Effector memory CD4-positive, alpha-beta T cell (primary cell): ENCODE results near the gene CANT1.
A peak's percentile ranks its signal among the peaks of the same experiment; 100 is the strongest.

Source experiments
- DNase-seq, 3 donors: peaks; one replicate each; pipeline ENCODE4 v3.0.0-alpha.2; 2020
- H3K27ac ChIP-seq: 2 replicates; pipeline ENCODE4 v1.7.0; 2013; ENCODE audit warnings: mild to moderate bottlenecking, low read length, moderate library complexity; ENCODE audit not compliant: insufficient read depth, poor library complexity, severe bottlenecking
- H3K27me3 ChIP-seq: replicated peaks from 2 replicates; pipeline ENCODE4 v1.7.0; 2013; ENCODE audit warnings: mild to moderate bottlenecking, low read length; ENCODE audit not compliant: insufficient read depth, control insufficient read depth, poor library complexity, severe bottlenecking
- H3K36me3 ChIP-seq: 2 replicates; pipeline ENCODE4 v1.7.0; 2013; ENCODE audit warnings: mild to moderate bottlenecking, low read length, moderate library complexity; ENCODE audit not compliant: control insufficient read depth, insufficient read depth
- H3K4me1 ChIP-seq: 2 replicates; pipeline ENCODE4 v1.7.0; 2013; ENCODE audit warnings: low read length, mild to moderate bottlenecking; ENCODE audit not compliant: control insufficient read depth, insufficient read depth, poor library complexity, severe bottlenecking
- H3K4me3 ChIP-seq: 2 replicates; pipeline ENCODE4 v1.7.0; 2013; ENCODE audit warnings: low read length, low read depth, mild to moderate bottlenecking; ENCODE audit not compliant: insufficient read depth, poor library complexity, severe bottlenecking
- H3K9me3 ChIP-seq: 2 replicates; pipeline ENCODE4 v1.7.0; 2013; ENCODE audit warnings: mild to moderate bottlenecking, low read length, moderate library complexity; ENCODE audit not compliant: control insufficient read depth

CANT1 gene

DNA sequence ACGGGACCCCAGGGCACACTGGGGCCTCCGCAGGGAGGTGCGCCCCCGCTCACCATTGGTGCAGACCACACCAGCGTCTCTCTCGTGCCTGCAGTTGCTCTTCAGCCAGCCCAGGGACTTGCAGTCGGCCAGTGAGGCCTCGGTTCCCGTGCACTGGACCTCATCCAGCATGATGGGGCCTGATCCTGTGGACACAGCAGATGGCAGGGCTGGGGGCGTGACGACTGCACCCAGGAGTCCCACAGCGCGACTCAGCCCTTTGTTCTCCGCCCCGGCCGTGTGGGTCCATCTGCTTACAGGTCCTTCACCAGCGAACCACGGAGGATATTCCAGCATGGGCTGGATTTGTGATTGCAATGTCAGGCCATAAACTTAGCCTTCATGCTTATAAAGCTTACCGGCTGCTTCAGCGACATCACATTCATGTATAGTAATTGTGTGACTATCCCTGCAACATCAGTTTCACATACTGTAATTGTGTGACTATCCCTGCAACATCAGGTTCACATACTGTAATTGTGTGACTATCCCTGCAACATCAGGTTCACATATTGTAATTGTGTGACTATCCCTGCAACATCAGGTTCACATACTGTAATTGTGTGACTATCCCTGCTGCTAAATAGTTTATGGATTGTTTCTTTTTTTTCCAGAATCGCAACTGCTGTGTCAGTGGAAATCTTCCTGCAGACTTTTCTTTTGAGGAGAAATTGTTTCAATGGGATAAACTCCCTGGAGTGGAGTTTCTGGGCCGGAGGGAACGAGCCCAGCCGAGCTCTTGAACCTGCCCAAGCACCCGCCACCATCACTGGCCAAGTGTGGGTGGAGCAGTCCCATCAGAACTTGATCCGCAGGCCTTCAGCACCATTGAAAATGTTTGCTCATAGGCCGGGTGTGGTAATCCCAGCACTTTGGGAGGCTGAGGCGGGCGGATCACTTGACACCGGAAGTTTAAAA lies 34.7 kb downstream of the CANT1 start:
- Histone ChIP-seq H3K4me3 (no peak overlapping the region), H3K27ac (no peak overlapping the region), H3K27me3 (no peaks in the 10 kb centered on the region), H3K4me1 (peaks cover 3% of the 10 kb centered on the region), H3K9me3 (no peaks in the 10 kb centered on the region), H3K36me3 (no peaks in the 10 kb centered on the region)
- DNase-seq, result no peak

DNA sequence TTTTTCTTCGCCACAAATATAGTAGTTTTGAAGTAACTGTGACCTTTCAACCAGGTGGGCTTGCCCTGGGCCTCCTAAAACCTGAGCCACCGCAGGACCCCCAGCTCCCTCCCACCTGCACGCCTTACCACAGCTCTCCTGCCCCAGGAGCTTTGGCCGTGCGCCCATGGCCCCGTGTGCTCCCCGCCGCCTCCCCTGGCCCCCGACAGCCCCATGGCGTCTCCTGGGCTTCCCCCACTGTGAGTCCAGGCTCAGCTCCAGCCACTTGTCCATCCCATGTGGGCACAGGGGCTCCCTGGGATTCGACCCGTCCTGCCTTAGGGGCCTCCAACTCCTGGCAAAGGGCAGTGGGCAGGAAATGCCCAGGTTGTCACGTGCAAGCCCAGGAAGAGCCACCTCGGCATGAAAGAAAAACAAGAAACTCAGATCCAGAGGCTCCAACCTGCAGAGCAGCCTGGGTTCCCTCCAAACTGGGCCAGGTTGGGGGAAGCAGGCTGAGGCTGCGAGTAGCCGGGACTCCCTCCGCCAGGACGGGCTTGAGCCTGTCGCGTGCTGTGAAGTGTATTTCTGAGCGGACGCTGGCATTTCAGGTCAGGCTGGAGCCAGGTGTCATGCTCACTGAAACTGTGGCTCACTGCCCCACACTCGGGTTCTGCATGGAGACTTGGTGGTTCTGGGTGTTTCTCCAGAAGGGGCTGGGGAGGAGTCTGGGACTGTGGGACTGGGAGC lies 35.6 kb downstream of the CANT1 start:
- no peak for DNase-seq
- Histone ChIP-seq H3K27me3 (no peaks in the 10 kb centered on the region), H3K4me3 (no peak overlapping the region), H3K36me3 (no peaks in the 10 kb centered on the region), H3K4me1 (peaks cover 1% of the 10 kb centered on the region), H3K9me3 (no peaks in the 10 kb centered on the region), H3K27ac (no peak overlapping the region)

DNA sequence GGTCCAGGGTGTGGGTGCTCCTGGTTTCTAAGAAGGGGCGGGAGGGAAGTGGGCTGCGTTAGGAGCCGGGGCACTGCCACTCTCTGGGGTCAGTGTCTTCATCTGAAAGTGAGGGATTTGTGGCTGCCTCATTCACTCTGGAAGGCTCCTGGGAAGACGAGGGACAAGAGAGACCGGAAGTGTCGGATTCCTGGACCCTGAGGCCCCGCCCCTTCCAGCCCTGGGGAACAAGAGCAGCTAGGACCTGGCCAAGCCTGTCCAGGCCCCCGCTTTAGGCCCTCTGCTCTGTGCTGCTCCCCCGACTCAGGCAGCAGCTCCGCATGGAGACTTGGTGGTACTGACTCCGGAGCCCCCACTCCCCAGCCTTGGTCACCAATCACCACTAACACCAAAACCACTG lies 36.4 kb downstream of the CANT1 start:
- Histone ChIP-seq H3K9me3 (no peaks in the 10 kb centered on the region), H3K36me3 (no peaks in the 10 kb centered on the region), H3K4me3 (no peak overlapping the region), H3K4me1 (no peaks in the 10 kb centered on the region), H3K27me3 (no peaks in the 10 kb centered on the region), H3K27ac (no peak overlapping the region)
- no peak for DNase-seq

DNA sequence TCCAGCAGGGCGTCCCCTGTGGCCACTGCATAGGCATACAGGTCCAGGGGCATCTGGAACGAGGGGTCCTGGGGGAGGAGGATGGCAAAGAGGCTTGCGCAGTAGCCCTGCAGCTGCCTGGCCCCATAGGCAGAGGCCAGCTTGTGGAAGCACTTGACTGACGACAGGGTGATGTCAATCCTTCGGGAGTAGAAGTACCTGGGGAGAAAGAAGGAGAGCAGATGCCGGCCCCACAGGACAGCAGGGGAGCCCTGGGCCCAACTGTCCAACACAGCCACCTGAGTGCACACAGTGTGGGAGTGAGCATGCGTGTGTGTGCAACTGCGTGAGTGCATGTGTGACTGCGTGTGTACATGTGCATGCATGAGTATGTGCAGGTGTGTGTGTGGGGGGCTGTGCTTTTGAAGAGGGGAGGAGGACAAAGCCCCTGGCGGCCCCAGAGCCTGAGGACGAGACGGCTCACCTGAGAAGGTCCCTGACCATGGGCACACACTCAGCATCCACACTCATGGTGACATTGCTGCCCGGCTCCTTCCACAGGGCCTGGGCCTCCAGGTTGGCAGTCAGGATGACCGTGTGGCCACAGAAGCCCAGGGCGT lies 37.0 kb downstream of the CANT1 start:
- Histone ChIP-seq H3K27me3 (no peaks in the 10 kb centered on the region), H3K4me3 (no peak overlapping the region), H3K4me1 (no peaks in the 10 kb centered on the region), H3K27ac (no peak overlapping the region), H3K9me3 (no peaks in the 10 kb centered on the region), H3K36me3 (no peaks in the 10 kb centered on the region)
- DNase-seq, result no peak

DNA sequence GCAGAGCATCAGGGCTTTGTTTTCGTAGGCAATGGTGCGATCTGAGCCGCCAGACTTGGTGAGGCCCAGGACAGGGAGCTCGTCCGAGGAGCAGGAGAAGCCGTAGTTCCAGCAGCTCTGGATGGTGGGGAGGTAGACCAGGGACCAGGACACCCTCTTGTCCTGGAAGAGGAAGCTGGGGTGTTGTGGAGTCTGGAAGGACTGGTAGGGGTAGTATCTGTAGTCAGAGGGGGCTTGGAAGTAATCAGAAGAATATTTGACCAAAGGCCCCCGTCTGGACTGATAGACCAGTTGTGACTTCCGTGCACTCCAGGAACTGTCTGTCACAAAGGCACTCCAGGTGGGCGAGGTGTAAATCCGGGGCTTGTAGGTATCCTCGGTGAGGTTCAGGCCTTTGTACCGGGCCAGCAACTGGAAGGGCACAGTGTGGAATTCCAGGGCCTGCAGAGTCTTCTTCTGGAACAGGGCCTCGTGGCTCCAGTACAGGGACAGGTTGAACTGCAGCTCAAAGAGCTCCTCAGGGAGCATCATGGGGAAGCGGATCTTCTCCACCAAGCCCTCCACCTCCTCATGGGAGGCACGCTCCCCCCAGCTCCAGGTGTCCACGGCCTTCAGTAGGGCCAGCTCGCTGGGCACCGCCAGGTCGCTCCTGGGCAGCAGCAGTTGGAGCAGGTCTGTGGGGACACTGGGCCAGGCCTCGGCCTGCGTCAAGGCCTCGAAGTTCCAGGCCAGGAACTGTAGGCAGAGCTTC lies 37.6 kb downstream of the CANT1 start:
- H3K4me1 ChIP-seq, result no peaks in the 10 kb centered on the region

DNA sequence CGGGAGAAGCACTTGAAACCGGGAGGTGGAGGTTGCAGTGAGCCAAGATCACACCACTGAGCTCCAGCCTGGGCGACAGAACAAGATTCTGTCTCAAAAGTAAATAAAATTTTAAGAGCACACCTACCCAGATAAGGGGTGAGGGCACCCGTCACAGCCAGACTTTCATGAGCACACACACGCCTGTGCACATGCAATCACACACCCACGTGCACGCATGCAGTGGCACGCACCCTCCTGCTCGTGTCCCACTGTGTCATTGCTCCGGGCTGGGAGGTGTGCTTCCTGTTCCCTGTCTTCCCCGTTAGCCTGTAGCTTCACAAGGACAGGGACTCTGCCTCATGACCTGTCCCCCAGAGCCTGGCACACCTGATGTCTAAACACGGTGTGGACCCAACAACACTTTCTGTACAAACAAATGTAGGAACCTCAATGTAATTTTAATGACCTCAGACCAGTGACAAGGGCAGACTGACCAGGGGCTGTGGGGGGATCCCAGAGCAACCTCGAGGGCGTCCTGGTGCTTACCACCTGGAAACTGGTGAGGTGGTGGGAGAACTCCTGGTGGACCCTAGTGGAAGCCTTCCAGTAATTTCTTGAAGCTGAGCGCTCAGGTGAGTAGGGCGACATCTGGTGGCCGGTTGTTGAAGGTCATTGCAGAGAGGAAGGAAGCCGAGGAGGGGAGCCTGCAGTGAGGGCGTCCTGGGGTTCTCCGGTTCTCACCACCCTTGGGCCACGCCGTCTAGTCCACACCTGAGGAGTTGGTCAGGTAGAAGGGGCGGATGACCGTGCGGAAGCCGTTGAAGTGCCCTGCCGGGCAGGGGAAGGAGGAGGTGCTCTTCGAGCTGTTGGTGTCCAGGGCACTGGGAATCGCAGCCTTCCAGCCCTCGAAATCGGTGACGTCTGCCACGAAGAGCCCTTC lies 38.5 kb downstream of the CANT1 start:
- peak; percentile 45 to 63 (median 46) for DNase-seq
- Histone ChIP-seq H3K36me3 (no peaks in the 10 kb centered on the region), H3K27me3 (no peaks in the 10 kb centered on the region)

More for the DNA sequence above, 37.6 kb downstream of the CANT1 start:
- Histone ChIP-seq H3K4me3 (no peak overlapping the region), H3K27ac (no peak overlapping the region), H3K36me3 (no peaks in the 10 kb centered on the region), H3K9me3 (no peaks in the 10 kb centered on the region), H3K27me3 (no peaks in the 10 kb centered on the region)
- no peak for DNase-seq

DNA sequence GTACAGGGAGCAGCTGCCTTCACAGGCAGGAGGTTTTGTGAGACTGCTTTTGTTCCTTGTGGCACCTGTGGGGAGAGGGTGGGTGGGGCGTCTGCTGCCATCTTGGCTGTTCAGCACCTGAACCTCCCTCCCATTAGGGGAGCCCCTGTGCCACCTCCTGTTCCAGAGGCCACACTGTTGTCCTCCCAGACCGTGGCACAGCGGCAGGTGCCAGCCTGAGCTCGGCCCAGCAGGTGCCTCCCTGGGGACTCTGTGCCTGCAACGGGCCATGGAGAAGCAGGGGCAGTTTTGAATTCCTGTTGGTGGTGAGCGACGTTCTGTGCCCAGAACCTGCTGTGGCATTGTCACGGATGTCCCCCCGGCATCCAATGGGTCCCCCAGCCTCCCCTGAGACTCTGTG lies 39.7 kb downstream of the CANT1 start:
- Histone ChIP-seq H3K4me1 (no peaks in the 10 kb centered on the region), H3K36me3 (no peaks in the 10 kb centered on the region), H3K27me3 (no peaks in the 10 kb centered on the region), H3K4me3 (no peak overlapping the region), H3K27ac (no peak overlapping the region), H3K9me3 (no peaks in the 10 kb centered on the region)
- DNase-seq, result no peak

More for the DNA sequence above, 38.5 kb downstream of the CANT1 start:
- H3K27ac ChIP-seq, result no peak overlapping the region
- no peak overlapping the region for H3K4me3 ChIP-seq
- H3K9me3 ChIP-seq, result no peaks in the 10 kb centered on the region
- H3K4me1 ChIP-seq, result no peaks in the 10 kb centered on the region

DNA sequence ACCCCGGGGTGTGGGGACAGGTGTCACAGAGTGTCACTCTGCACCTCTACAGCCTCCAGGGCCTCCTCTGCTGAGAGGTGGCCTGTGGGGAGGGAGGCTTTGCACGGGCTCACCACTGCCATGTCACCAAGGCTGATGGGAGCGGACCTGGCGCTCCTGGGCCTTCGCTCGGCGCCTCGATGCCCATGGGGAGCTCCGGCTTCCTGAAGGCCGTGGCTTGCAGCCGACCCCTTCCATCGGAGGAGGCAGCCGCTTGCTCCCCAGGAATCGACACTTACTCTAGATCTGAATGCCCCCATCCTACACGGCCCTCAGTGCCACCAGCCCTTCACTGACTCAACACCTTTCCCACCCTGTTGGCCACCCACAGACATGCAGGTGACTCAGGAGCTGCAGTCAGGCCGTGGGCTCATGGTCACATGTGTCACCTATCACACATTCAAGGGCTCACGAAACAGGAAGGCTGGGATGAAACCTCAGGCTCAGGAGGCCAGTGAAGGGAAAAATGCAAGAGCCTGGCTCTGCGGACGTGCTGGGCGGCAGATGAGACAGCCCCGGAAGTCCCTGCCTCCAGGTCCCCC lies 41.7 kb downstream of the CANT1 start:
- Histone ChIP-seq H3K4me3 (no peak overlapping the region), H3K36me3 (no peaks in the 10 kb centered on the region), H3K27me3 (no peaks in the 10 kb centered on the region), H3K4me1 (no peaks in the 10 kb centered on the region), H3K27ac (no peak overlapping the region), H3K9me3 (no peaks in the 10 kb centered on the region)
- no peak for DNase-seq
